ENCODE data around the gene IL17A.
A peak's percentile ranks its signal among the peaks of the same experiment; 100 is the strongest.

Gene IL17A

GRCh38 chr6:52231406-52232127 is 45.4 kb downstream of the IL17A start:
- Histone ChIP-seq H3K9me3 (ENCODE audit: insufficient read depth, low read length, severe bottlenecking) (no peaks in the 10 kb centered on the region), H2AFZ (ENCODE audit: low read depth, low read length) (no peak overlapping the region), H3K36me3 (ENCODE audit: insufficient read depth, low read length) (no peaks in the 10 kb centered on the region), H3K4me3 (ENCODE audit: low read depth in 1 of 2, low read length in 2 of 2) (no peak overlapping the region), H4K20me1 (ENCODE audit: insufficient read depth, low read length) (no peaks in the 10 kb centered on the region), H3K4me1 (ENCODE audit: insufficient read depth, low read length) (peaks cover 14% of the 10 kb centered on the region), H3K4me2 (ENCODE audit: insufficient read depth, low read length) (no peak overlapping the region), H3K79me2 (ENCODE audit: insufficient read depth, low read length) (no peaks in the 10 kb centered on the region), H3K27ac (ENCODE audit: low read length) (no peak overlapping the region), H3K9ac (ENCODE audit: low read depth, low read length) (no peak overlapping the region), H3K27me3 (ENCODE audit: insufficient read depth, low read length, poor library complexity) (no peaks in the 10 kb centered on the region)
- no peak for TF ChIP-seq EZH2 (IDR thresholded peaks at IDR 0.05; ENCODE audit: borderline replicate concordance, low read depth, low read length, severe bottlenecking)
- TF ChIP-seq, protein P1, sequence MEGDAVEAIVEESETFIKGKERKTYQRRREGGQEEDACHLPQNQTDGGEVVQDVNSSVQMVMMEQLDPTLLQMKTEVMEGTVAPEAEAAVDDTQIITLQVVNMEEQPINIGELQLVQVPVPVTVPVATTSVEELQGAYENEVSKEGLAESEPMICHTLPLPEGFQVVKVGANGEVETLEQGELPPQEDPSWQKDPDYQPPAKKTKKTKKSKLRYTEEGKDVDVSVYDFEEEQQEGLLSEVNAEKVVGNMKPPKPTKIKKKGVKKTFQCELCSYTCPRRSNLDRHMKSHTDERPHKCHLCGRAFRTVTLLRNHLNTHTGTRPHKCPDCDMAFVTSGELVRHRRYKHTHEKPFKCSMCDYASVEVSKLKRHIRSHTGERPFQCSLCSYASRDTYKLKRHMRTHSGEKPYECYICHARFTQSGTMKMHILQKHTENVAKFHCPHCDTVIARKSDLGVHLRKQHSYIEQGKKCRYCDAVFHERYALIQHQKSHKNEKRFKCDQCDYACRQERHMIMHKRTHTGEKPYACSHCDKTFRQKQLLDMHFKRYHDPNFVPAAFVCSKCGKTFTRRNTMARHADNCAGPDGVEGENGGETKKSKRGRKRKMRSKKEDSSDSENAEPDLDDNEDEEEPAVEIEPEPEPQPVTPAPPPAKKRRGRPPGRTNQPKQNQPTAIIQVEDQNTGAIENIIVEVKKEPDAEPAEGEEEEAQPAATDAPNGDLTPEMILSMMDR (IDR thresholded peaks at IDR 0.05; ENCODE audit: borderline replicate concordance, extremely low read depth, low read length, poor library complexity, severe bottlenecking): no peak
- ATAC-seq (ENCODE audit: insufficient read depth, low read depth) (no peak), DNase-seq (no peak)

DNA sequence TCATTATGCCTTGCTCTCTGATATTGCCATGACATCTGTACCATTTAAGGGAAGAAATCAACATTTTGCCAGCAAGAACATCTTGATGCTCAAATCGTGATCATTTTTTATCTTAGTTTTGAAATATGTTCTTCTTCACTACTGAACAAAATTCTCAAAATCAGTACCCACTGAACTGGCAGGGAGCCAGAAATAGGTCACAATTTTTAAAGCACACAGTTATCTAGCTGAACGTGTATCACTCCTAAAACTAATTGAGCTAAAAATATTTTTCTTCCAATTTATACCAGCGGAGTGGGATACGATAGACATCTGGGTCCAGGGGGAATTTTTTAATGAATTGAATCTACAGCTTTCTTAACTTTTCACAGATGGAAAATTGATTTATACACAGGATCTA is 46.8 kb downstream of the IL17A start:
- Histone ChIP-seq H2AFZ (ENCODE audit: low read depth, low read length) (no peak overlapping the region), H3K4me3 (ENCODE audit: low read depth in 1 of 2, low read length in 2 of 2) (no peak overlapping the region), H4K20me1 (ENCODE audit: insufficient read depth, low read length) (no peaks in the 10 kb centered on the region), H3K4me1 (ENCODE audit: insufficient read depth, low read length) (peaks cover 8% of the 10 kb centered on the region), H3K9ac (ENCODE audit: low read depth, low read length) (no peak overlapping the region), H3K4me2 (ENCODE audit: insufficient read depth, low read length) (no peak overlapping the region), H3K9me3 (ENCODE audit: insufficient read depth, low read length, severe bottlenecking) (no peaks in the 10 kb centered on the region), H3K36me3 (ENCODE audit: insufficient read depth, low read length) (no peaks in the 10 kb centered on the region), H3K27ac (ENCODE audit: low read length) (no peak overlapping the region), H3K79me2 (ENCODE audit: insufficient read depth, low read length) (no peaks in the 10 kb centered on the region), H3K27me3 (ENCODE audit: insufficient read depth, low read length, poor library complexity) (no peaks in the 10 kb centered on the region)
- DNase-seq (no peak), ATAC-seq (ENCODE audit: insufficient read depth, low read depth) (no peak)
- no peak for TF ChIP-seq EZH2 (IDR thresholded peaks at IDR 0.05; ENCODE audit: borderline replicate concordance, low read depth, low read length, severe bottlenecking)

DNA sequence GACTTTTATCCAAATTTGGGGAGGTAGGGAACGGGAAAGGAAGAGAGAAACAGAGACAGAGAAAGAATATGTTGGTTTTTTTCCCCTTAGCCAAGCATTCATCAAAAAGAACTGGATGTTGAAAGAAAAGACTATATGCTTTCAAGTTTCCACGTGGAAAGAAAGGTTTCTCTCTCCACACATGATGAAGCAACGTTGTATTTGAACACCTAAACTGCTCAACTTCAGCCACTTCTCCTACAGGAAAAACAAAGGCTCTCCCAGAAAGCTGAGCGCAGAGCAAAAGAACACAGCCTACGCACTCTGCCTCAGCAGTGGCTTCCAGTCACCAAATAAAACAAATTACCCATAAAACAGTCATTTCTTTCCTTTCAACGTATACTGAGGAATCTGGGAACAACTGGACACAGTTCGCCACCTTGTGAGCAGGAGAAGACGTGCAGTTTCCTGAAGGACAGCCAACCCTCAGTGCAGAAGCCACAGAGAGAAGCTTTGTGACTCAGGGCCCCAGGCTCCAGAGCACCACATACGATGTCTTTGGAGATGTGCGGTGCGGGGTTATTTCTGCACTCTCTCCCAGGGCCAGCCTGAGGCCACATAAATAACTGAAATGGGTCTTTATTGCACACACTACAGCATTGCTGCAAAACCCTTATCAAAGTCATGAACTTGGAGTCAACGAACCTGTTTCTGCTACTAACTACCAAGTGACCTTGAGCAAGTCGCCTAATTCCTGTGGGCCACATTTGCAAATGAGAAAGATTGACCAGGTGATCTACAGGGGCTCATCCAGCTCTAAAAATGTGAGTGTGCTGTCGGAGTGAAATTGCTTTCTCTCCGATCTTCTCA is 48.0 kb downstream of the IL17A start:
- H3K4me1 ChIP-seq (ENCODE audit: insufficient read depth, low read length): peaks cover 8% of the 10 kb centered on the region
- ATAC-seq (ENCODE audit: insufficient read depth, low read depth) (peak; percentile 90), DNase-seq (peak; percentile 57)
- no peaks in the 10 kb centered on the region for H3K36me3 ChIP-seq (ENCODE audit: insufficient read depth, low read length)
- no peaks in the 10 kb centered on the region for H3K9me3 ChIP-seq (ENCODE audit: insufficient read depth, low read length, severe bottlenecking)
- no peak overlapping the region for H3K9ac ChIP-seq (ENCODE audit: low read depth, low read length)
- no peaks in the 10 kb centered on the region for H3K27me3 ChIP-seq (ENCODE audit: insufficient read depth, low read length, poor library complexity)
- no peak overlapping the region for H3K4me3 ChIP-seq (ENCODE audit: low read depth in 1 of 2, low read length in 2 of 2)
- H4K20me1 ChIP-seq (ENCODE audit: insufficient read depth, low read length): no peaks in the 10 kb centered on the region
- TF ChIP-seq, protein P1 (IDR thresholded peaks at IDR 0.05; ENCODE audit: borderline replicate concordance, extremely low read depth, low read length, poor library complexity, severe bottlenecking): peak; percentile 86
- no peak for TF ChIP-seq EZH2 (IDR thresholded peaks at IDR 0.05; ENCODE audit: borderline replicate concordance, low read depth, low read length, severe bottlenecking)
- no peak overlapping the region for H3K4me2 ChIP-seq (ENCODE audit: insufficient read depth, low read length)
- H3K79me2 ChIP-seq (ENCODE audit: insufficient read depth, low read length): no peaks in the 10 kb centered on the region
- H3K27ac ChIP-seq (ENCODE audit: low read length): no peak overlapping the region
- H2AFZ ChIP-seq (ENCODE audit: low read depth, low read length): peak overlapping the region; percentile 24; the same call in 1 of the 2 replicates
